AG04449 (cell line): Measurements from ENCODE around the gene GNAI3.

Experiments
- CTCF ChIA-PET: fragments of 350-600 bp; formaldehyde crosslinking; extraction: SDS; loops from one replicate; lab custom pipeline; 2021; ENCODE audit warnings: antibody characterized with exemption; lab: Yijun Ruan, JAX
- POLR2A ChIA-PET: fragments of 400-600, 350-600 bp; formaldehyde crosslinking; extraction: SDS; loops from one replicate; lab custom pipeline; 2020; ENCODE audit warnings: antibody characterized with exemption, inconsistent platforms; lab: Yijun Ruan, JAX
- DNase-seq: peaks from one replicate; pipeline ENCODE4 v3.0.0-alpha.2; 2010; ENCODE audit warnings: low read depth, low spot score
- H3K4me3 ChIP-seq: 2 replicates; pipeline ENCODE4 v1.5.1; 2011; ENCODE audit warnings: low read depth, mild to moderate bottlenecking, control low read depth, low read length
- CTCF ChIP-seq: IDR thresholded peaks from one replicate; pipeline ENCODE4 v1.5.1; 2011; ENCODE audit warnings: mild to moderate bottlenecking, moderate library complexity, low read length, control low read depth, inconsistent platforms; ENCODE audit not compliant: insufficient read depth; ENCODE audit errors: missing control alignments

Gene GNAI3

DNA sequence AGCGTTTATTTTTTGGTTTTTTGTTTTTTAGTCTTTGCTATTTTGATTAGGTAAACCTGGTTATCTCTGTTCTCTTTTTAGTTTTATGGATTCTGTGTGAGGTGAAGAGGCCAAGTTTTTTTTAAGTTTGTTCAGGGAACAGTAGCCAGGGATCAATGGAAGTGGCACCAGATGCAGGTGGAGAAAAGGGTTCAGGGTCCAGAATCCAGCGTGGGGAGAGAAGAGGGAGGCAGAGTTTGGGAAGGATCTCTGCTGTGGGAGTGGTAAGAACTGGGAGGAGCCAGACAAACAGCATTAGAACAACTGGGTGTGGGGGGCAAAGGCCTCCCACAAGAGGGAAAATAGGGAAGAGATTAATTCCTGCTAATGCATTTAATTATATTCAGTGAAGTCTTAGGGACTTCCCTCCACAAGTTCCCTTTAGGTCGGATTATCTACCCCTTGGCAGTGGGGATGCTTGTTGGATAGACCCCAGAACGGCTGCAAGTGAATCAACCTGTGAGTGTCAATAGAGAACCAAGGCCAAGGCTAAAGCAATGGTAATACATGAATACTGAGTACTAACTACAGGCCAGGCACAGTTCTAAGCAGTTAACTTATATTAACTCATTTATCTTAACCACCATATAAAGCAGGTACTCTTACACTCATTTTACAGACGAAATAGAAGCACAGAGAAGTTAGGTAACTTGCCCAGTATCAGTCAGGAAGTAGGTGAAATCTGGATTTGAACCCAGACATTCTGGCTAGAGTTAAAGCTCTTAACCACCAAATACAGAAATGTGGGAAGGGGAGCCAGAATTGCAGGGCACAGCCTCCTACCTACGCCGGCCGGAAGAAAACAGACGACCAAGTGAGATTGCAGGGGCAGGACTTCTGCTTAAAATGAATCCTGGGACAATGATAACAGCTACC lies 70.5 kb downstream of the GNAI3 start:
- CTCF ChIA-PET = interaction anchor here (0.6 to 21.8 kb wide), 6 partner anchors 19 to 158 kb away, joined by 3 to 371 read pairs (median 5); no protein-coding TSS in a partner anchor
- no peak for TF ChIP-seq CTCF
- POLR2A ChIA-PET = interaction anchor here (2.4 kb wide), 1 partner anchor 70 kb away, joined by 25 read pairs; the partner anchor contains the start of gene GNAI3
- H3K4me3 ChIP-seq = peak overlapping the region; percentile 90
- no peak for DNase-seq

DNA sequence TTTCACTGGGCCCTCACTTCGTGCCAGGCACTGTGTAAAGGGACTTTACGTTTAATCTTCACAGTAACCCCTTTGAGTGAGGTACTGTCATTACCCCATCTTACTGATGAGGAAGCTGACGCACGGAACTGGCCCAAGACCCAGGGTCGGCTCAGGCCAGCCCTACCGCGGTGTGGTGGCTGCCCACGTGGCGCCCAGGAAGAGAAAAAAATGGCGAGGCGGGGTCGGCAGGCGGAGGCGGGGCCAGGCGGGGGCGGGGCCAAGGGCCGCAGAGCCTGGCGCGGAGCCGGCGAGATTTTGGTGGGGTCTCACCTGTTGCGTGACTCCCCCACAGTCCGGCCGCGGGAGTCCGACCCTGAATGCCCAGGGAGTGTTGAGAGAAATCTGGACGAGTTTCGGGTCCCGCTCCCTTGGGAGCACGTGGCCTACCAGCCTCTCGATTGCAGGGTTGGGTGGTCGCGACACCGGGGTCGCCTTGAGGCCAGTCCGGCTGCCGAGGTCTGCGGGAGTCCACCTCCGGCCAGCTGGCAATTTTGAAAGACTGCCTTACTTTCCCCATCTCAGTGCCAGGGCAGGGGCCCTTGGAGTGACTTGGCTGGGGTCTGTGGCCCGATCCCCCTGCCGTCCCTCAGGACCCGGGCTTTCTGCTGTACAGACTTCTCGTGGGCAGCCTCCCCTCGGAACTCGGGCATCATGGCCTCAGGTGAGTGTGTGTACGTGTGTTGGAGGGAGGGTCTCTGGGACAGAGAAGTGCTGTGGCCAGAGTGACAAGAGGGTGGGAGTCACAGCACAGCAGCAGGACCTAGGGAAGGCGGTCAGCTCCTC lies 71.4 kb downstream of the GNAI3 start, which contains the start of the genes AMPD2 and GNAT2:
AMPD2 (plus strand) TSS at position 262 of the 825 bp plus-strand sequence. CDS start 1,339 bp downstream, outside the sequence.
GNAT2 (minus strand) TSS at position 41 of the 825 bp plus-strand sequence. CDS start 6,746 bp downstream, outside the sequence.
- POLR2A ChIA-PET = interaction anchor here (0.7 to 2.4 kb wide), 2 partner anchors 9 to 71 kb away, joined by 5 to 25 read pairs; partner anchors contain the start of gene GNAI3
- TF ChIP-seq CTCF = no peak
- DNase-seq = no peak
- H3K4me3 ChIP-seq = peak within 1 kb of the TSS; percentile 90
- CTCF ChIA-PET = interaction anchor here (0.6 to 21.8 kb wide), 9 partner anchors 18 to 157 kb away, joined by 3 to 371 read pairs (median 5); partner anchors contain the start of genes GNAI3 and GPR61

- H3K4me3 ChIP-seq = peak overlapping the region; percentile 90
- POLR2A ChIA-PET = interaction anchor here (0.6 to 2.4 kb wide), 3 partner anchors 9 to 72 kb away, joined by 3 to 25 read pairs (median 5); partner anchors contain the start of gene GNAI3
- CTCF ChIA-PET = interaction anchor here (0.8 to 21.8 kb wide), 8 partner anchors 18 to 339 kb away, joined by 3 to 371 read pairs (median 4); partner anchors contain the start of genes GNAI3 and GPR61
- no peak for DNase-seq
- TF ChIP-seq CTCF = no peak
These were observed 72.0 kb downstream of the GNAI3 start for GRCh38 chr1:109620401-109620791.

GRCh38 chr1:109620841-109621286 lies 72.4 kb downstream of the GNAI3 start:
- ChIA-PET POLR2A (interaction anchor here (0.6 to 2.4 kb wide), 3 partner anchors 10 to 72 kb away, joined by 3 to 25 read pairs (median 5); partner anchors contain the start of gene GNAI3), CTCF (interaction anchor here (0.5 to 21.8 kb wide), 9 partner anchors 17 to 341 kb away, joined by 3 to 371 read pairs (median 4); partner anchors contain the start of genes GNAI3 and GPR61)
- peak; percentile 76 for DNase-seq
- H3K4me3 ChIP-seq = peak overlapping the region; percentile 90
- TF ChIP-seq CTCF = no peak

GRCh38 chr1:109621379-109622136 lies 73.1 kb downstream of the GNAI3 start:
- H3K4me3 ChIP-seq = peak overlapping the region; percentile 90
- no peak for DNase-seq
- TF ChIP-seq CTCF = no peak
- POLR2A ChIA-PET = no interaction called here
- CTCF ChIA-PET = interaction anchor here (1.0 to 21.8 kb wide), 3 partner anchors 16 to 338 kb away, joined by 3 to 371 read pairs (median 4); no protein-coding TSS in a partner anchor
